Osteocyte (in vitro differentiated cells): ENCODE data around the gene FAM170B. TPM values are rescaled to one million over a fixed set of nuclear protein-coding genes. Genes with fewer than 3 reads are reported as not detected.
A peak's percentile ranks its signal among the peaks of the same experiment; 100 is the strongest.

Source experiments
- DNase-seq: peaks from one replicate; pipeline ENCODE4 v3.0.0; 2021; ENCODE audit warnings: mixed read lengths; ENCODE audit not compliant: unreplicated experiment; ENCODE audit errors: extremely low spot score
- H3K27ac Mint-ChIP-seq: one replicate; pipeline ENCODE4 v1.8.0; 2021; ENCODE audit warnings: mild to moderate bottlenecking, mixed read lengths; ENCODE audit not compliant: unreplicated experiment
- H3K27me3 Mint-ChIP-seq: one replicate; pipeline ENCODE4 v1.8.0; 2021; ENCODE audit warnings: mixed read lengths; ENCODE audit not compliant: unreplicated experiment
- H3K36me3 Mint-ChIP-seq: one replicate; pipeline ENCODE4 v1.8.0; 2021; ENCODE audit warnings: mixed read lengths; ENCODE audit not compliant: unreplicated experiment
- H3K4me1 Mint-ChIP-seq: one replicate; pipeline ENCODE4 v1.8.0; 2021; ENCODE audit warnings: mixed read lengths; ENCODE audit not compliant: unreplicated experiment
- H3K4me3 Mint-ChIP-seq: one replicate; pipeline ENCODE4 v1.8.0; 2021; ENCODE audit warnings: mild to moderate bottlenecking, moderate library complexity, mixed read lengths; ENCODE audit not compliant: unreplicated experiment
- H3K9me3 Mint-ChIP-seq: one replicate; pipeline ENCODE4 v1.8.0; 2021; ENCODE audit warnings: mixed read lengths; ENCODE audit not compliant: unreplicated experiment
- CTCF ChIP-seq: fragments of 200-600 bp; sonication (generic); IDR thresholded peaks from 2 replicates; pipeline ENCODE4 v1.5.0; 2021; ENCODE audit warnings: antibody characterized with exemption, mild to moderate bottlenecking, moderate library complexity
- total RNA-seq: library from RNA; stranded (reverse); gene quantifications from 2 replicates; pipeline ENCODE4 v1.2.1, GENCODE V29; 2021

The FAM170B gene
- total RNA-seq, 1 donor from 2014 or later: not detected

- peak overlapping the region; percentile 67 for H3K4me3 Mint-ChIP-seq
- no peaks in the 10 kb centered on the region for H3K9me3 Mint-ChIP-seq
- TF ChIP-seq CTCF: no peak
- no peak overlapping the region for H3K27ac Mint-ChIP-seq
- no peaks in the 10 kb centered on the region for H3K36me3 Mint-ChIP-seq
- peaks cover 28% of the 10 kb centered on the region for H3K27me3 Mint-ChIP-seq
- H3K4me1 Mint-ChIP-seq: peaks cover 10% of the 10 kb centered on the region
- DNase-seq: no peak
Observed at GRCh38 chr10:49114718-49115014, 19.2 kb downstream of the FAM170B start.

- peaks cover 23% of the 10 kb centered on the region for H3K27me3 Mint-ChIP-seq
- no peak overlapping the region for H3K4me3 Mint-ChIP-seq
- no peak overlapping the region for H3K27ac Mint-ChIP-seq
- no peaks in the 10 kb centered on the region for H3K36me3 Mint-ChIP-seq
- peaks cover 12% of the 10 kb centered on the region for H3K4me1 Mint-ChIP-seq
- no peak for DNase-seq
- H3K9me3 Mint-ChIP-seq: no peaks in the 10 kb centered on the region
- TF ChIP-seq CTCF: no peak
Observed at GRCh38 chr10:49113741-49114141, 20.1 kb downstream of the FAM170B start.

- no peaks in the 10 kb centered on the region for H3K9me3 Mint-ChIP-seq
Observed at GRCh38 chr10:49112851-49113250, 21.0 kb downstream of the FAM170B start.

GRCh38 chr10:49112098-49112497 lies 21.7 kb downstream of the FAM170B start:
- Mint-ChIP-seq H3K9me3 (no peaks in the 10 kb centered on the region), H3K27me3 (peaks cover 17% of the 10 kb centered on the region), H3K4me3 (no peak overlapping the region), H3K27ac (no peak overlapping the region), H3K36me3 (no peaks in the 10 kb centered on the region), H3K4me1 (peaks cover 12% of the 10 kb centered on the region)
- no peak for TF ChIP-seq CTCF
- DNase-seq: no peak

More at GRCh38 chr10:49112851-49113250, 21.0 kb downstream of the FAM170B start:
- H3K4me1 Mint-ChIP-seq: peaks cover 12% of the 10 kb centered on the region
- H3K4me3 Mint-ChIP-seq: no peak overlapping the region
- TF ChIP-seq CTCF: no peak
- H3K27ac Mint-ChIP-seq: no peak overlapping the region
- H3K36me3 Mint-ChIP-seq: no peaks in the 10 kb centered on the region
- peaks cover 22% of the 10 kb centered on the region for H3K27me3 Mint-ChIP-seq
- peak; percentile 46 for DNase-seq

- peak; percentile 75 for DNase-seq
- Mint-ChIP-seq H3K9me3 (no peaks in the 10 kb centered on the region), H3K27me3 (peaks cover 16% of the 10 kb centered on the region), H3K27ac (no peak overlapping the region), H3K36me3 (no peaks in the 10 kb centered on the region), H3K4me1 (peaks cover 12% of the 10 kb centered on the region), H3K4me3 (no peak overlapping the region)
- TF ChIP-seq CTCF: no peak
Observed at GRCh38 chr10:49111320-49111698, 22.5 kb downstream of the FAM170B start.
